HL-60 (cell line): ENCODE measurements around the gene PRR12.

ENCODE experiments used
- GABPA ChIP-seq: IDR thresholded peaks from 2 replicates; pipeline ENCODE4 v1.6.1; 2012; ENCODE audit warnings: low read depth
- POLR2AphosphoS5 ChIP-seq: IDR thresholded peaks from 2 replicates; pipeline ENCODE4 v1.6.1; 2012; ENCODE audit warnings: low read depth
- TF ChIP-seq, protein P1 (sequence below): IDR thresholded peaks from one replicate; pipeline ENCODE4 v1.5.1; 2011; ENCODE audit warnings: low read length, control low read depth, inconsistent platforms; ENCODE audit not compliant: insufficient read depth

DNA sequence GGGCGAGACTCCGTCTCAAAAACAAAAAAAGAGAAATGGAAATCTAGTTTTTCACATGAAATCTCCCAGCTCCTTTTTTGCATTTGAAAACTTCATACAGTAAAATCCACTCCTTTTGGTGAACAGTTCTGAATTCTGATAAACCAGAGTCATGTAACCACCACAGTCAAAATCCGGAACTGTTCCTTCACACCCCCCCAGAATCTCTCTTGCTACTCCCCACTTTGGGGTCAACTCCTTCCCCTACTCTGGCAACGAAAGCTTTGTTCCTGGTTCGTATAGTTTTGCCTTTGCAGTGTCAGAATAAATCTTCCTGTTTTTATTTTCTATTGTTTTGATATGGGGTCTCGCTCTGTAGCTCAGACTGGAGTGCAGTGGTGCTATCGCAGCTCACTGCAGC lies 39.5 kb upstream of the PRR12 start:
- TF ChIP-seq, protein P1, sequence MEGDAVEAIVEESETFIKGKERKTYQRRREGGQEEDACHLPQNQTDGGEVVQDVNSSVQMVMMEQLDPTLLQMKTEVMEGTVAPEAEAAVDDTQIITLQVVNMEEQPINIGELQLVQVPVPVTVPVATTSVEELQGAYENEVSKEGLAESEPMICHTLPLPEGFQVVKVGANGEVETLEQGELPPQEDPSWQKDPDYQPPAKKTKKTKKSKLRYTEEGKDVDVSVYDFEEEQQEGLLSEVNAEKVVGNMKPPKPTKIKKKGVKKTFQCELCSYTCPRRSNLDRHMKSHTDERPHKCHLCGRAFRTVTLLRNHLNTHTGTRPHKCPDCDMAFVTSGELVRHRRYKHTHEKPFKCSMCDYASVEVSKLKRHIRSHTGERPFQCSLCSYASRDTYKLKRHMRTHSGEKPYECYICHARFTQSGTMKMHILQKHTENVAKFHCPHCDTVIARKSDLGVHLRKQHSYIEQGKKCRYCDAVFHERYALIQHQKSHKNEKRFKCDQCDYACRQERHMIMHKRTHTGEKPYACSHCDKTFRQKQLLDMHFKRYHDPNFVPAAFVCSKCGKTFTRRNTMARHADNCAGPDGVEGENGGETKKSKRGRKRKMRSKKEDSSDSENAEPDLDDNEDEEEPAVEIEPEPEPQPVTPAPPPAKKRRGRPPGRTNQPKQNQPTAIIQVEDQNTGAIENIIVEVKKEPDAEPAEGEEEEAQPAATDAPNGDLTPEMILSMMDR = no peak
- no peak for TF ChIP-seq POLR2AphosphoS5
- no peak for TF ChIP-seq GABPA
